HG03460 (cell line): ENCODE data around the gene SETD2.

Experiments
- ATAC-seq: cut with Tn5 transposase; IDR thresholded peaks from one replicate; pipeline ENCODE4 v1.9.1; 2021; ENCODE audit not compliant: unreplicated experiment

Gene SETD2

DNA sequence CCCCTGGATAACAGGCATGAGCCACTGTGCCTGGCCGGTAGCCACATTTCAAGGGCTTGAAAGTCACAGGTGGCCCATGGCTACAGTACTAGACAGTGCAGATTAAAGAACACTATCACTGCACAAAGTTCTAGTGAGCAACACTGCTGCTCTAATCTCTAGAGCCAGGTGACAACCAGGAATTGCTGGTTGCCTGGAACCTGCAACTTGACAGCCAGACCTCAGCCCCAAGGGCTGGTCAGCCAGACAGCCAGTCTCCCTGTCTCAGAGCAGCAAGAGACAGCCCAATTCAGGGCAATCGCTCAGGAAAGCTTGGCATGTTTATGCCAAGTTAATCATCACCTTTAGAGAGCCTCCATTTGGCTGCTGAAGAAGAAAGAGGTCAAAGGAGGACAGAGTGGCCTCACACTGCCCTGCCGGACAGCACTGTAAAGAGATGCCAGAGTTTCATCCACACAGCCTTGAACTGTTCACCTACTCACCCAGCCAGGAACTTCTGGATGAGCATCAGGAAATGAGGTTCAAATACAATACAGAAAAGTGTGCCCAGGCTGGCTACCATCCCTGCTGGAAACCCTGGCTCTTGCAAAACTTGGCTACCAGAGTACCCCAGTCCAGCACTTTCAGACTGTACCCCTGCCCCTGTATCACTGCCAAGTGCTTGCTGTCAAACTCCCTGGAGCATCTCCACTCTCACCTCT lies 193.4 kb downstream of the SETD2 start:
- no peak for ATAC-seq

- no peak for ATAC-seq
These were observed 195.0 kb downstream of the SETD2 start for GRCh38 chr3:46968783-46969428.

- ATAC-seq: no peak
These were observed 197.1 kb downstream of the SETD2 start for GRCh38 chr3:46966811-46967210.
